ENCODE results near the gene SMYD3.

DNA sequence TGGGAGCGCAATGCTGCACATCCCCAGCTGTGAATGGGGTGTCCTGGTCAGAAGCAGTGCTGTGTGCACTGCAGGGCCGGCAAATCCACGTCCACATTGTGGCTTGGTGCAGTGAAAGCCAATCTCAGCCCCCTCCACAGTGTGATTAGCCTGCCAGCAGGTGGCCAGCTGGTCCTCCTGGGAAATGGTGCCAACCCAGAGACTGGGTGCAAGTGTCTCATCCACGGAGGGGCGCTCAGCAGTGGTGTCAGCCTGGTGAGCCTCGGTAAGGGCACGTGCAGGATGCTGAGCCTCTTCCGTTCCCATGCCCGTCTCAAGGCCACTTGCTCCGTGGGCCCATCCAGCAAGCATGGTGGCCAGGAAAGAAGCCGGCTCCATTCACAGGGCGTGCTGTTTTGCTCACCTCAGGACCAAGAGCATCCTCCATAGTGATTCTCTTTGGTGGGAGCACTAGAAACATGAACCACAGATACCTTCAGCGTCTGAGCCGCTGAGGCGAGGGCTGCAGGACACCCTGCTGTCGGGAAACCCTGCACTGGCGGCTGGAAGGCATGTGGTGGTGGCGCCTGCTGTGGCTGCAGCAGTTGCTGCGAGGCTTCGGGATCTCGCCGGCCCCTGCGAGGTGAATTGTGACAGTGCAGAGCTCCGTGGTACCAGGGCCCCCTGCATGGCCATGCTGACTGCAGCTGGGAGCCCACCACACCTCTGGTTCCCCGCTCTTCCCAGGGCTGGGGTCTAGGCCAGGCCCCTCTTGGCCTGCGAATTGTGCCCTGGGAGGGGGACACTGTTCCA, 2.0 kb upstream of the SMYD3 start:
- TF ChIP-seq, protein P1, sequence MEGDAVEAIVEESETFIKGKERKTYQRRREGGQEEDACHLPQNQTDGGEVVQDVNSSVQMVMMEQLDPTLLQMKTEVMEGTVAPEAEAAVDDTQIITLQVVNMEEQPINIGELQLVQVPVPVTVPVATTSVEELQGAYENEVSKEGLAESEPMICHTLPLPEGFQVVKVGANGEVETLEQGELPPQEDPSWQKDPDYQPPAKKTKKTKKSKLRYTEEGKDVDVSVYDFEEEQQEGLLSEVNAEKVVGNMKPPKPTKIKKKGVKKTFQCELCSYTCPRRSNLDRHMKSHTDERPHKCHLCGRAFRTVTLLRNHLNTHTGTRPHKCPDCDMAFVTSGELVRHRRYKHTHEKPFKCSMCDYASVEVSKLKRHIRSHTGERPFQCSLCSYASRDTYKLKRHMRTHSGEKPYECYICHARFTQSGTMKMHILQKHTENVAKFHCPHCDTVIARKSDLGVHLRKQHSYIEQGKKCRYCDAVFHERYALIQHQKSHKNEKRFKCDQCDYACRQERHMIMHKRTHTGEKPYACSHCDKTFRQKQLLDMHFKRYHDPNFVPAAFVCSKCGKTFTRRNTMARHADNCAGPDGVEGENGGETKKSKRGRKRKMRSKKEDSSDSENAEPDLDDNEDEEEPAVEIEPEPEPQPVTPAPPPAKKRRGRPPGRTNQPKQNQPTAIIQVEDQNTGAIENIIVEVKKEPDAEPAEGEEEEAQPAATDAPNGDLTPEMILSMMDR (IDR thresholded peaks at IDR 0.05 in 8 of 11, conservative IDR thresholded peaks at IDR 0.05 in 3 of 11): no peak
- TF ChIP-seq POLR2A (IDR thresholded peaks at IDR 0.05): no peak
- TF ChIP-seq POLR2AphosphoS5 (IDR thresholded peaks at IDR 0.05): no peak

Data from spleen (tissue), 7 donors.